ENCODE measurements around the gene CUEDC1.

DNA sequence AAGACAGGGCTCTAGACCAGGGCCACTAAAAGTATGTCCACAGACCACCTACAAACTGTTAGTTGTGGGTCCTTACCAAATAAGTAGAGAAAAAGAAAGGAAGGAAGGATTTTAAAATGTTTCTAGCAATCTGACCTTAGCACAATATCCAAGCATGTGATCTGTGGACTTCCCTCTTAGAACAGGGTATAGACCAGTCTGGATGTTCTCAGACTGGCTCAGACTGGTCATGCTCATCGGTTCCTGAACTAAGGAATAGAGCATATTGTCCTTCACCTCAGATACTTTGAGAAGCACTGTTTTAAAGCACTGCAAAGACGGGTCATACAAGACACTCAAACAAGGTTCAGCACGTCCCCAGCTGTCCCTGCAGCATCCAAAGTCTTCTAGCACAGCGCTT lies 25.8 kb downstream of the CUEDC1 start:
- TF ChIP-seq, protein P1, sequence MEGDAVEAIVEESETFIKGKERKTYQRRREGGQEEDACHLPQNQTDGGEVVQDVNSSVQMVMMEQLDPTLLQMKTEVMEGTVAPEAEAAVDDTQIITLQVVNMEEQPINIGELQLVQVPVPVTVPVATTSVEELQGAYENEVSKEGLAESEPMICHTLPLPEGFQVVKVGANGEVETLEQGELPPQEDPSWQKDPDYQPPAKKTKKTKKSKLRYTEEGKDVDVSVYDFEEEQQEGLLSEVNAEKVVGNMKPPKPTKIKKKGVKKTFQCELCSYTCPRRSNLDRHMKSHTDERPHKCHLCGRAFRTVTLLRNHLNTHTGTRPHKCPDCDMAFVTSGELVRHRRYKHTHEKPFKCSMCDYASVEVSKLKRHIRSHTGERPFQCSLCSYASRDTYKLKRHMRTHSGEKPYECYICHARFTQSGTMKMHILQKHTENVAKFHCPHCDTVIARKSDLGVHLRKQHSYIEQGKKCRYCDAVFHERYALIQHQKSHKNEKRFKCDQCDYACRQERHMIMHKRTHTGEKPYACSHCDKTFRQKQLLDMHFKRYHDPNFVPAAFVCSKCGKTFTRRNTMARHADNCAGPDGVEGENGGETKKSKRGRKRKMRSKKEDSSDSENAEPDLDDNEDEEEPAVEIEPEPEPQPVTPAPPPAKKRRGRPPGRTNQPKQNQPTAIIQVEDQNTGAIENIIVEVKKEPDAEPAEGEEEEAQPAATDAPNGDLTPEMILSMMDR (IDR thresholded peaks at IDR 0.05) = no peak
- no peak for TF ChIP-seq POLR2A (IDR thresholded peaks at IDR 0.05)

Data from ovary (tissue), 3 donors.